Adrenal gland (tissue), 5 donors: ENCODE data around the gene NCR3LG1.

Experiments
- CTCF ChIP-seq, 6 experiments: fragments of 450-650 bp in 4 of 6; fragments of 200-600 bp in 2 of 6; sonication (generic) in 1 of 6; IDR thresholded peaks; 1 replicate in 5 of 6; 2 replicates in 1 of 6; pipeline versions ENCODE4 v1.5.1 to v1.8.0; 2016 to 2021; ENCODE audit warnings: antibody characterized with exemption in 6 of 6, mild to moderate bottlenecking in 2 of 6, moderate library complexity in 1 of 6
- POLR2A ChIP-seq, 2 donors: fragments of 450-650 bp; IDR thresholded peaks; one replicate each; pipeline ENCODE4 v1.6.1; 2017; ENCODE audit warnings: antibody characterized with exemption in 2 of 2, mild to moderate bottlenecking in 2 of 2, moderate library complexity in 1 of 2
- donor health status: DM: no; HTN: no; CAD: no.

DNA sequence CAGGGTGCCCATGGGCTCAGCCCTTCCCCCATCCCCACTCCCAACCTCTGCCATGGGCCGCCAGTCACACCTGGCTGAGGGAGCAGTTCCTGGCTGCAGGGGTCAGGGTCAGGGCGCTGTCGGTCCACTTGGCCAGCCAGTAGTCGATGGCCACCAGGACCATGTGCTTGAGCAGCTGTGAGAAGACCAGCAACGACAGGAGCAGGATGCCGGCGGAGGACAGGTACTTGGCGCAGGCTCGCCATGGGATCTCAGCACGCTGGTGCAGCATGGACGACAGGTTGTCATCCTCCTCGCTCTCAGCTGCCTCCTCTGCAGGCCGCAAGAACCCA, 55.2 kb downstream of the NCR3LG1 start:
- no peak for TF ChIP-seq CTCF (IDR thresholded peaks at IDR 0.05)
- no peak for TF ChIP-seq POLR2A (IDR thresholded peaks at IDR 0.05)
